Measurements from ENCODE around the gene PNMA3.
"Not testable (repeated sequence)": the region's sequence is repeated elsewhere in the genome, so short reads cannot be mapped to it uniquely, and the experiment has no call there.

The PNMA3 gene

GRCh38 chrX:153074262-153074899 is 18.1 kb downstream of the PNMA3 start:
- no peak for DNase-seq (ENCODE audit: low spot score)

GRCh38 chrX:153074935-153075334 is 18.7 kb downstream of the PNMA3 start:
- no peak for DNase-seq (ENCODE audit: low spot score)

DNA sequence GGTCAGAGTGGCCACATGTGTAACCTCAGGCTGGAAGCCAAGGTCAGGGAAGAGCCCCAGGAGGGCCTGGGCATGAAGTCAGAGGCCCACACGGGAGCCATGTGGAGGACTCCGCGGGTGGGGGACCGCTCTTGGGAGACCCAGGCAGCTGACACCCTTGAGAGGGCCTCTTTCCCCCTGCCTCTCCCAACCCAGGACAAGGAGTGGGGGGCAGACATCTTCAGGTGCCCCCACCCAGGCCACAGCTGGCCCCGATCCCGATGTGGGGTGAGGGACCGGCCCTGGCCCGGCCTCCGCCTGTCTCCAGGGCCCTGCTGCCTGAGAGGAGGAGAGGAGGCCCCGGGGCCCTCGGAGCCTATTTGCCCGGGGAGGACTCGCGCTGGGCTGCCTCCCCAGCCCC is 19.1 kb downstream of the PNMA3 start:
- no peak for DNase-seq (ENCODE audit: low spot score)

DNA sequence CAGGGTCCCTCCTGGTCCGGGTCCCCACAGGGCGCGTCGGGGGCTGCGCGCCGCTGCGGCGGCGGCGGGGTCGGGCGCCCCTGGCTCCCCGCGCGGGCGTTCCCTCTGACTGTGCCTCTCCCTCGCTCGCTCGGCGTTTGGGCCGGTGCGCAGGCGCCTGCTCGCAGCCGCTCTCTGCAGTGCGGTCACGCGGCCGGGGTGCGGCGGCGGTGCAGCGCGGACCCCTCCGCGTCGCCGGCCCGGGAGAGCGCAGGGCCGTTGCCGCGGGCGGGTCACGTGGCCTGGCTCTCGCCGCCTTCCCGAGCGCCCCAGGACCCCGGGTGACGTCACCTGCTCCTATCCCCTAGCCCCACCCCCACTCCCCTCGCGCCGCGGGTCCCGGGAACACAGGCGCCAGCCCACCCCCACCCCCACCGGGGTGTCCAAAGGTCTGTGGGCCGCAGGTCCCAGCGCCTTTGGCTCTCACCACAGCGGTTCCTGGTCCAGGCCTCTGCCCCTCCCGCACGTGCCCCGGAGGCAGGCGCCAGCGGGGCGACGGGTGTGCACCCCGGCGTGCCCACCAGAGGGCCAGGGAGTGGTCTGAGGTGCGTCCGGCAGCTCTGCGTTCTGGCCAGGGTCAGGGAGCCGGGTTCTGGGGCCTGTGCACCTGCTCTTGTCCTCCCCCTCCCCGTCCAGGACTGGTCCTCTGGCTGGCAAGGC is 21.3 kb downstream of the PNMA3 start:
- DNase-seq (ENCODE audit: low spot score) = not testable (repeated sequence)

GRCh38 chrX:153083238-153083923 is 27.1 kb downstream of the PNMA3 start:
- not testable (repeated sequence) for DNase-seq (ENCODE audit: low spot score)

- no peak for DNase-seq (ENCODE audit: low spot score)
Observed at GRCh38 chrX:153102418-153102817, 46.1 kb downstream of the PNMA3 start.

GRCh38 chrX:153104959-153105358 is 48.7 kb downstream of the PNMA3 start:
- DNase-seq (ENCODE audit: low spot score) = not testable (repeated sequence)

GRCh38 chrX:153106092-153106801 is 50.0 kb downstream of the PNMA3 start:
- DNase-seq (ENCODE audit: low spot score) = not testable (repeated sequence)
